Measurements from ENCODE around the gene TPBGL.

Gene TPBGL

GRCh38 chr11:75246006-75246670, 5.6 kb downstream of the TPBGL start:
- DNase-seq (ENCODE audit: low read depth in 2 of 2), result no peak

DNA sequence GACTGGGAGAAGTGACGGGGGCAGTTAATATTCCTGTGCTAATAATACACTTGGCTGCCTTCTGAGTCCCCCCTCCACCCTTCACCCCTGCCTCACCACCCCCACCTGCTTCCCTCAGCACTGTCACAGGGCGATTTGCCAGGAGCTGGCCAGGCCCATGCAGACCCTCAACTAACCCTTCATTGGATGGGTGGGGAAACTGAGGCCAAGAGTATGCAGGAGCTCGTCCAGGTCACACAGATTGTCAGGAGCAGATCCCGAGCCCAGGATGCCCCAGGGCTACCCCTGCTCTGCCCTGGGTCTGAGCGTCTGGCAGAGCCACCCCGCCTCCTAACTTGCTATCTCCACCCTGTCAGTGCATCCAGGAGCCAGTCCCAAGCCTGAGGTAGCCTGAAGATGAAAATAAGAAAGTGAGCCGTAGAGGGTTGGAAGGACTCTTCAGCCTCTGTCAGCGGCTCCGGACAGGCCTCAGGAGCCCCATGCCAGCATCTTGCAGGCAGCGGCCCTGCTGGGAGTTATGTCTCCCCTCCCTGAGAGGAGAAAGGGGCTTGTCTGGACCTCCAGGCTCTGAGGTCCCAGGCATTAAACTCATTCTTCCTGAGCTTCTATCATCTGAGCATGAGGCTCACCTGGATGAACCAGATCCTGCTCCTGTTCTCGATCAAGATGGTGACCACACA, 6.2 kb downstream of the TPBGL start:
- no peak for DNase-seq (ENCODE audit: low read depth in 2 of 2)

DNA sequence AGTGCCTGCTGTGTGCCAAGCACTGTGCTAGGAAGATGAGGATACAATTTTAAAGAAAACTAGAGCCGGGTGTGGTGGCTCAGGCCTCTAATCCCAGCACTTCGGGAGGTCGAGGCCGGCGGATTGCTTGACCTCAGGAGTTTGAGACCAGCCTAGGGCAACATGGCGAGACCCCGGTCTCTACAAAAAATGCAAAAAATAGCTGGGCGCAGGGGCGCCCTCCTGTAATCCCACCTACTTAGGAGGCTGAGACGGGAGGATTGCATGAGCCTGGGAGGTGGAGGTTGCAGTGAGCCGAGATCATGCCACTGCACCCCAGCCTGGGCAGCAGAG, 8.3 kb downstream of the TPBGL start:
- DNase-seq (ENCODE audit: low read depth in 2 of 2), result no peak

- no peak for DNase-seq (ENCODE audit: low read depth in 2 of 2)
Observed at GRCh38 chr11:75249704-75250103, 9.1 kb downstream of the TPBGL start.

GRCh38 chr11:75254326-75254725, 13.8 kb downstream of the TPBGL start:
- no peak for DNase-seq (ENCODE audit: low read depth in 2 of 2)

DNA sequence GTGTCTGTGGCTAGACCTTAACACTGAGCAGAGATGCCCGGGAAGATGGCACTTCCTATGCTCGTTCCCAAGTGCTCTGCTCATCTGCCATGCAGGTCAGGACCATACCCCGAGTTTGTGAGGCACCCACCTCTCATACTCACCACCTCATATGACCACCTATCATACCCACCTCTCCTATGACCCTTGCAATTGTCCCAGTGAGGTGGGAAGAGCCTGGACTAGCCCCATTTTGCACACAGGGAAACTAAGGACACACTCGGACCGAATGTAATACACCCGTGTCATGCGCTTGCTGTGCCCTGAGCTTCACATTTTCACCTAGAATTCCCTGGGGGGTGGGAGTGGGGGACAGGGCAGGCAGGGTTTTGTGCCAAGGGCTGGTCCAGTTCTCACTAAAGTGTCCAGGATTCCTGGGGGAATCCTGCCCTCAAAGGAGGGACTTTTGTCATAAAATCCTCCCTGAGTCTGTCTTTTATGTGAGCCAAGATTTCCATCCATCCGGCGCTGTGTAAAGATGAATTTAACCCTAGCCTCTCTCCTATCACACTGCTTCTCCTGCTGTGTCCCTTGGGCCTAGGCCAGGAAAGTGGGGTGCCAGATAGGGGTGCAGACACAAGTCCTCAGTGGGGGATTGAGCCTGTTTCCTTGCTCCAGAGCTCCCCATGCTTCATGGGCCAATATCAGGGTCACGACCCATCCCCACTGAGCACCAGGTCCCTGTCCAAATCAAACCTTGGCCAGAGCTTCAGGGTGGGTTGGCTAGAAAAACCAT, 20.0 kb downstream of the TPBGL start:
- no peak for DNase-seq (ENCODE audit: low read depth in 2 of 2)

DNA sequence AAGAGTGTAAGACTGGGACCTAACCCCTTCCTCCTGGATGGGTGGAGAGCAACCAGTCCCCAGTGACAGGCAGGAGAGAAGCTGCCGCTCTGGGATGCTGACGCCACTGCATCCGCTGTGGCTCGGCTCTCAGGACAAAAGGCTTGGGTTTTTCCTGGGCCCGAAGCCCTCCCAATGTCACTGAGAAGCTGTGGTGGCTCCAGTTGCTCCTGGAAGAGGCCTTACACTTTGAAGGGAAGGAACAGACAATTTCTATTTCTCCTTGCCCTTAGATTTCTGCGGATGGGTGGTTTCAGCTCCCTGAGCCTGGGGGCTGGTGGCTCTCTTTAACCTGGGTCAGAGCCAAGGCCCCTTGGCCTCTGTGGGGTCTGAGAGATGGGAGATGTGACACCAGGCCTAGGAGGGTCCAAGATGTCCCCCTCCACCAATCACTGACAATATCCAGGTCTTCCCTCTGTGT, 21.4 kb downstream of the TPBGL start:
- DNase-seq (ENCODE audit: low read depth in 2 of 2), result no peak

- no peak for DNase-seq (ENCODE audit: low read depth in 2 of 2)
Observed at GRCh38 chr11:75262436-75262835, 21.9 kb downstream of the TPBGL start.

- DNase-seq (ENCODE audit: low read depth in 2 of 2), result no peak
Observed at GRCh38 chr11:75262961-75263852, 22.6 kb downstream of the TPBGL start.

DNA sequence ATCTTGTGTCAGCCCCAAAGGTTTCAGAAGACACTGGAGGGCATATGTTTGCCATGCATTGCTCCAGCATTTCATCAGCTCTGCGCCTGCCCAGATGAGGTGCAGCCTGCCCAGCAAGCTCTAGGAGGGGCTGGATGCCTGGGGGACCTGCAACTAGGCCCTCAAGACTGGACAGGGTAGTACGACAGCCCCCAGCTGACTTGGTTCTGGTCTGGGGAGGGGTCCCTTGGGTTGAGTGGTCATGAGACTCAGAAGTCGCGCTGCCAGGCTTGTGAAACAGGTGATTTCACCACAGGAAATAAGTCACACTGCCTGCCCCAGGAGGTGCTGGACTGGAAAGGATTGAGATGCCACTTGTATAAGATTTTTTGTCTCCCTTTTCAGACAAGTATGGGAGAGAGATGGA, 23.4 kb downstream of the TPBGL start:
- no peak for DNase-seq (ENCODE audit: low read depth in 2 of 2)

DNA sequence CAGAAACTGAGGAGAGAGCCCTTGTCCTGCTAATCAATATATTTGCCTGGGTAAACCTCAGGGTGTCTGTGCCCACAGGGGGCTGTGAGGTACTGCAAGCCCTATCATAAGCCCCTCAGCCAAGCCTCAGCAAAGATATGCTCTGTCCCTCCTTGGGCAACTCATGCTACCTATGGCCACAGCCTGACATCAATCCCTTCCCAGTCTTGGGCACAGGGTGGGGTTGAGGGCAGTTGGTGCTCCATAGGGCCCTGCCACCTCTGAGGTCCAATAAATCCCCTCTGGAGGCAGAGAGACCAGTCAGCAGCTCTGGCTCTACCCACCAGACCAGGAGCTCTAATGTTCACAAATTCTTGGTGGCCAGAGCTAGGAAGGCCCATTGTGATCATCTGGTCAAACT, 23.8 kb downstream of the TPBGL start:
- no peak for DNase-seq (ENCODE audit: low read depth in 2 of 2)

DNA sequence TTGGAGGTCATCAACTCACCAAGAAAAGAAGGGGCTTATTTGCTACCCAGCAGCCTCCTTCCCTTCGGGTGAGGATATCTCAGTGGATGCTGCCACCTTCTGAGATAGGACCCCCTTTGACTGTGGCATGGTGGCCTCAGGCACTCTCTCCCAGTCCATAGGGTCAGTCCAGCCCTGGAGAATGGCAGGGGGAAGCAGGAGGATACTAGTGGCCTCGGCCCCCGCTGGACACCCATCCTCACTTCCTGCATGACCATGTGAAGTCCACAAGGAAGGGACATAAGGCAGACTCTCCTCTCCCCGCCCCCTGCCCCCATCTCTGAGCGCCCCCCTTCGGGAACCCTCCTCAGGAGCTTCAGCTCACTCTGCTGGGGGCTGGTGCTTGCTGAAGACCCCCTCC, 24.4 kb downstream of the TPBGL start:
- no peak for DNase-seq (ENCODE audit: low read depth in 2 of 2)

DNA sequence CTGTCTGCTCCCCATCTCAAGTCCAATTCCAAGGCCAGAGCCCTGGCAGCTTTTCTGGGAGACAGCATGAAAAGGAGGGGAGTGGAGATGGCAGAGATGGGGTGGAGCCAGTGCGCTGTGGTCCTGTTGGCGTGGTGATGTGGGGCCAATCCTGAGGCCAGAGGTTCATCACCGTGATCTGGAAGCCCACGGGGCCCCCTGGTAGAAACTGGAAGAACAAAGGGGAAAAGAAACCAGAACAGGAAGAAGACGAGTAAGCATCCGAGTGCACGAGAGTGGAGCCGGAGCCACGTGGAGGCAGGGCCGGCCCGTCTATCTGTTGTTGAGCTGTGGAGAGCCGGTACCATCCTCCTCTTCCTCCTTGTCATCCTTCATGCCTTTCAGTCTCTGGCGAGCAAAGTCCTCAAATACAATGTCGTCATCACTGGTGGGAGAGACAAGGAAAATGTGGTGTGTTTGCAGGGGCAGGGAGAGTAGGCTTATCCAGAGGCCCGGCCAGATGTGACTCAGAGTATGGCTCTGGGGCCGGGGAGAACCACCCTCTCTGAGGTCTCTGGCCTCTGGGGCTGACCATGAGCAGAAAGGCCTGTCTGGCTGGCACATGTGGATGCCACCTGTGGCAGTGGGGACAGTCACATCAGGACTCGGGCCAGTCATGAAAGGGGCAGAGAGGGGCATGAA, 25.4 kb downstream of the TPBGL start:
- DNase-seq (ENCODE audit: low read depth in 2 of 2), result no peak

- DNase-seq (ENCODE audit: low read depth in 2 of 2), result no peak
Observed at GRCh38 chr11:75267171-75267970, 26.8 kb downstream of the TPBGL start.

- DNase-seq (ENCODE audit: low read depth in 2 of 2), result no peak
Observed at GRCh38 chr11:75268626-75269366, 28.2 kb downstream of the TPBGL start.

GRCh38 chr11:75269367-75269660, 28.7 kb downstream of the TPBGL start:
- DNase-seq (ENCODE audit: low read depth in 2 of 2), result no peak

GRCh38 chr11:75269896-75270295, 29.3 kb downstream of the TPBGL start:
- DNase-seq (ENCODE audit: low read depth in 2 of 2), result no peak

DNA sequence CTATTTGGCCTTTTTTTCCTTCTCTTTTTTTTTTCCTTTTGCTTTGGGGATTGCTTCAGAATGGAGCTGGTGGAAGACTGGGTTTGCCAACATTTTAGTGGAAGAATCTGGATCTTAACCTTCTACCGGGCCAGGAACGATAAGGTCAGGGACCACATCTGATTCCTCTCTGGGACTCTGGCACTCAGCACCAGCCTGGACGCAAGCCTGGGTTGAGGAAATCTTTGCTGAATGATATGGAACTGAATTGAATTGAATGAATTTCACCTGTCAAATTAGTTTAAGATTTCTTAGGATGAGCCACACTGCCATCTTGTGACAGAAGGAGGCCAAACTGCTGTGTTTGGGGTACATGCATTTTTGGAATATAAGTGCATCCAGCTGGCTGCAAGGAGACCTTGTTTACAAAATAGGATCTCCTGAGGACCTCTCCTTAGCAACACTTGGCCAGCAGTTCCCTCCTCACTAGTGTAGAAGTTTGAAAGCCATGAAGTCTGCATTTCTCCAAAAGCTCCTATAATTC, 30.4 kb downstream of the TPBGL start:
- DNase-seq (ENCODE audit: low read depth in 2 of 2), result no peak

- DNase-seq (ENCODE audit: low read depth in 2 of 2), result no peak
Observed at GRCh38 chr11:75271730-75272129, 31.2 kb downstream of the TPBGL start.

GRCh38 chr11:75272391-75272790, 31.8 kb downstream of the TPBGL start:
- DNase-seq (ENCODE audit: low read depth in 2 of 2), result no peak
